Uterus (tissue), 4 donors: ENCODE measurements around the gene RBX1. TPM values are rescaled to one million over a fixed set of nuclear protein-coding genes. Genes with fewer than 3 reads are reported as not detected.

Experiments used
- DNase-seq, 2 donors: peaks; one replicate each; pipeline ENCODE4 v3.0.0-alpha.2; 2019 to 2020
- H3K27ac ChIP-seq, 2 donors: fragments of 200-600 bp; sonication (generic); 1 replicate in 1 of 2; 2 replicates in 1 of 2; pipeline ENCODE4 v1.5.1; 2016 to 2018
- H3K27me3 ChIP-seq, 2 donors: fragments of 200-600 bp; sonication (generic); one replicate each; pipeline ENCODE4 v1.5.1; 2018 to 2019; ENCODE audit warnings: control low read depth in 1 of 2
- H3K36me3 ChIP-seq, 2 donors: fragments of 200-600 bp; sonication (generic); one replicate each; pipeline ENCODE4 v1.5.1; 2019; ENCODE audit warnings: control low read depth in 1 of 2
- H3K4me1 ChIP-seq, 2 donors: fragments of 200-600 bp; sonication (generic); one replicate each; pipeline ENCODE4 v1.5.1; 2018 to 2019; ENCODE audit warnings: control low read depth in 1 of 2
- H3K4me3 ChIP-seq, 2 donors: fragments of 200-600 bp; sonication (generic); 1 replicate in 1 of 2; 2 replicates in 1 of 2; pipeline ENCODE4 v1.5.1; 2018 to 2019; ENCODE audit warnings: mild to moderate bottlenecking in 1 of 2
- H3K9me3 ChIP-seq, 2 donors: fragments of 200-600 bp; sonication (generic); one replicate each; pipeline ENCODE4 v1.5.1; 2019; ENCODE audit warnings: control low read depth in 1 of 2
- CTCF ChIP-seq, 4 experiments: fragments of 200-600 bp in 2 of 4; fragments of 450-650 bp in 2 of 4; sonication (generic) in 2 of 4; IDR thresholded peaks; one replicate each; pipeline ENCODE4 v1.5.1; 2016 to 2019; ENCODE audit warnings: antibody characterized with exemption in 4 of 4, mild to moderate bottlenecking in 2 of 4, moderate library complexity in 1 of 4
- POLR2A ChIP-seq, 2 donors: fragments of 450-650 bp; IDR thresholded peaks; one replicate each; pipeline ENCODE4 v1.6.1; 2016; ENCODE audit warnings: antibody characterized with exemption in 2 of 2, mild to moderate bottlenecking in 1 of 2, moderate library complexity in 1 of 2
- intact Hi-C: fragments of 100-400 bp; cut with DNase I; formaldehyde crosslinking; loops from one replicate; pipeline ENCODE4 v1.15.1; 2023; ENCODE audit warnings: low total_unique reads
- total RNA-seq, 4 donors: library from RNA; depleted of rRNA in 3 of 4; stranded (reverse); fragments of >200 nt in 3 of 4; gene quantifications; one replicate each; pipeline versions ENCODE4 v1.1.0 to v1.2.4, GENCODE V29; 2014 to 2023
- donor health status: DM: yes; HTN: yes; CAD: no.

RBX1 gene
- total RNA-seq, 4 donors from 2014 or later, result 33.8 to 75.9 (median 57.6) TPM

DNA sequence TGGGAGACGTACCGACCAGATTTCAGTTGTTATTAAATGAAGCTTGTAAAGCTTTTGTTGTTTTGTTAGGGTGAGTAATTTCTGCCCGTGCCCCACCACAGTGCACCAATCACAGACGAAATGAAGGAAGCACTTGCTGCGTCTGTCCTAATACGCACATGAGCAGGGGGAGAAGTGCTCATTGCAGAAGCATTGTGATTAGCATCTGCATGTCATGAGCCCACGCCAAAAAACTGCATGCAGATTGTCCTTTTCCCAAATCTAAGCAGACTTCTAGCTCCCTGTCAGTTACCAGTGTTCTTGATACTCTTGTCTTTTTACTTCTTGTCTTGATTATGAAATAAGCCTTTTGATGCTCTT lies 15.5 kb downstream of the RBX1 start:
- no peak for DNase-seq
- Histone ChIP-seq H3K9me3 (no peaks in the 10 kb centered on the region), H3K36me3 (no peaks in the 10 kb centered on the region), H3K4me1 (no peaks in the 10 kb centered on the region), H3K27ac (no peak overlapping the region), H3K27me3 (no peaks in the 10 kb centered on the region), H3K4me3 (no peak overlapping the region)
- intact Hi-C loops, result no loop called here
- TF ChIP-seq CTCF (IDR thresholded peaks at IDR 0.05), result no peak
- no peak for TF ChIP-seq POLR2A (IDR thresholded peaks at IDR 0.05)

DNA sequence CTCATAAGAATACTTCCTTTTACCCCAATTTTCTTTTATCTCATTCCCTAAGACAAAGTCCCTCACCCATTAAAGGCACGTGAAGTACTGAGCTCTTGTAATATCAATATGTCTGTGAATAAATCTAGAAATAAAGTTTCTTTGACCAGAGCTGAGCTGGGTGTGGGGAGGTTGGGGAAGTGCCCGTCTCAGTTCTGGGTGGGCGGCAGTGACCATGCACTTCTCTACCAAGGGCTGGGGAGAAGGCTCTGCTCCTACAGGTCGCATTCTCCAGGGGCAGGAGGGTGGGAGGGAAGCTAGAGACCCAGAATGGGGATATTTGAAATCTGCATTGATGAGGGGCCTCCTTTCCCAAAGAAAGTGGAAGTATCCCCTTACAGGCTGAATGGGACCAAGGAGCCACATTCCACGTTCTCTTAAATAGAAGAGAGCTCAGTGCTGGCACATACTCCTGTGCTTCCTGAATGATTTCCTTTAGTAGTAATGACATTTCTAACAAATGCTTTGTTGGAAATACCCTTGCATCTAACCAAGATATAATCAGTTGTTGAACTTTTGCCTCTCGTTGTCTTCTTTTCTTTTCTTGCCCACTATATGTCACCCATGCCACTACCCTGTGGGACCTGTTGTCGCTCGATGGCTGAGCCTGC lies 16.1 kb downstream of the RBX1 start:
- DNase-seq, result no peak
- no peaks in the 10 kb centered on the region for H3K9me3 ChIP-seq
- intact Hi-C loops, result no loop called here
- no peak overlapping the region for H3K4me3 ChIP-seq
- no peaks in the 10 kb centered on the region for H3K4me1 ChIP-seq
- no peak overlapping the region for H3K27ac ChIP-seq
- H3K36me3 ChIP-seq, result no peaks in the 10 kb centered on the region
- TF ChIP-seq POLR2A (IDR thresholded peaks at IDR 0.05) (no peak), CTCF (IDR thresholded peaks at IDR 0.05) (no peak)
- no peaks in the 10 kb centered on the region for H3K27me3 ChIP-seq

DNA sequence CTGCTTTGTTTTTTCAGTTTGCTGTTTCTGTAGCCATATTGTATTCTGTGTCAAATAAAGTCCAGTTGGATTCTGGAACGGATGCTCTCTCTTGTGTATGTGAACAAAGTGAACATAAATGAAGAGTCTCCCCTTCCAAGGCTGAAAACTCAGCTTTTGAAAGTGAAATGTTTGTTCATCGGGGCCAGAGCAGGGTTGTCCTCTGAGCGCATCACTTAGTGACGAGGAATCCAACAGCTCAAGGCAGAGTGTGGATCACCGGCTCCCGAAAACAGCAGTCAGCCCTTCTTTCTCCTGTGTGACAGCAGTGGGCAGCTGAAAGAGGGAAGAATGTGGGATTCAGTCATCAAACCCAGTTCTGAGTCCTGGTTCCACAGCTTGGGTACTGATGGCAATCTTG lies 21.4 kb downstream of the RBX1 start:
- Histone ChIP-seq H3K27me3 (no peaks in the 10 kb centered on the region), H3K27ac (no peak overlapping the region), H3K36me3 (no peaks in the 10 kb centered on the region), H3K4me1 (no peaks in the 10 kb centered on the region), H3K9me3 (no peaks in the 10 kb centered on the region), H3K4me3 (no peak overlapping the region)
- intact Hi-C loops, result no loop called here
- TF ChIP-seq POLR2A (IDR thresholded peaks at IDR 0.05) (no peak), CTCF (IDR thresholded peaks at IDR 0.05) (no peak)
- DNase-seq, result no peak

DNA sequence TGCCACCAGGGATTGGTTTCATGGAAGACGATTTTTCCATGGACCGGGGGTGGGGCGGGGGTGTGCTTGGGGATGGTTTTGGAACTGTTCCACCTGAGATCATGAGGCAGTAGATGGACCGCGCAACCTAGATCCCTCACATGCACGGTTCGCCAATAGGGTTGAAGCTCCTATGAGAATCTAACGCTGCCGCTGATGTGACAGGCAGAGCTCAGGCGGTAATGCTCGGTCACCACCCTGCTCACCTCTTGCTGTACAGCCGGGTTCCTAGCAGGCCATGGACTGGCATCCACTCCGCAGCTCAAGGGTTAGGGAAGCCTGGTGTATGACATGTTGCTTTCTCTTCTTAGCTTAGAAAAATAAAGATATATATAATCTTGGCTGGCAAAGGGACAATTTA lies 22.0 kb downstream of the RBX1 start:
- Histone ChIP-seq H3K27me3 (no peaks in the 10 kb centered on the region), H3K4me1 (no peaks in the 10 kb centered on the region), H3K9me3 (no peaks in the 10 kb centered on the region), H3K4me3 (no peak overlapping the region), H3K36me3 (no peaks in the 10 kb centered on the region), H3K27ac (no peak overlapping the region)
- intact Hi-C loops, result no loop called here
- DNase-seq, result no peak
- no peak for TF ChIP-seq CTCF (IDR thresholded peaks at IDR 0.05)
- no peak for TF ChIP-seq POLR2A (IDR thresholded peaks at IDR 0.05)

GRCh38 chr22:40975366-40975765 lies 24.2 kb downstream of the RBX1 start:
- no peaks in the 10 kb centered on the region for H3K9me3 ChIP-seq
- H3K36me3 ChIP-seq, result no peaks in the 10 kb centered on the region
- no peaks in the 10 kb centered on the region for H3K4me1 ChIP-seq
- H3K27me3 ChIP-seq, result no peaks in the 10 kb centered on the region
- intact Hi-C loops, result no loop called here
- H3K27ac ChIP-seq, result no peak overlapping the region
- DNase-seq, result no peak
- H3K4me3 ChIP-seq, result no peak overlapping the region
- TF ChIP-seq POLR2A (IDR thresholded peaks at IDR 0.05) (no peak), CTCF (IDR thresholded peaks at IDR 0.05) (no peak)
